ENCODE measurements around the gene ACTR3.

Gene ACTR3

DNA sequence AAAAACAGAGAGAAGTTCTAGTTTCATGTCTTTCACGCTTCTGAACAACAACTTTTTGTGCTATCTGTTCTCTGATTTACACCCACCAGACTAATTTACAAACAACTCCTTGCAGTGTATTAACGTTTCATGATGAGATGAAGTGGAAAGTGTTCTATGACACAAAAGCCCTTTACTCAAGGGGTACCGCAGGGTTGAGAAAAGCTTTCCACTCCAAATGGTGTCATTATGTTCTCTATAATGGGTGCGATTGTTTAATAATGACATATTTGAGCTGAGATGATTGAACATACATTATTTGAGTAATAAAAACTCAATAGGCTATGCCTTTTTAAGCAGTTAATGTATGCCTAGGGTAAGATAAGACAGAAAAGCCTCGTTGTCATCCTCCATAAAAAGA, 76.3 kb downstream of the ACTR3 start:
- no peak for DNase-seq (ENCODE audit: low read depth)

DNA sequence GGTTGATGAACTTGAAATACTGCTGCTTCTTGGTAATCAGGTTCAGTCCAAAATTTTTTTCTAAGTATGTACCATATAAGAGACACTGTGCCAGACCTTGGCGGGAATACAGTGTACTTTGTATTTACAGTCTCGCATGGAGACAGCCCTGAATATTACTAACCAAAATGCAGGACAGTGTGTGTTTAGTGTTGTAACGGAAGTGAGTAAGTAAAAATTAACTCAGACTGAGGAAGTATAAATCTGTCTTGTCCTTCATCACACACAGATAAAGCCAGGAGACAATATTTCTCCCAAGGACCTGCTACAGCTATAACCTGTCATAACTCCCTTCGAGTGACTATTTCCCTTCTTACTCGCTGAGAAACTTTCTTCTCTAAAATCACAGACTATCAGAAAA, 76.9 kb downstream of the ACTR3 start:
- DNase-seq (ENCODE audit: low read depth) = no peak

DNA sequence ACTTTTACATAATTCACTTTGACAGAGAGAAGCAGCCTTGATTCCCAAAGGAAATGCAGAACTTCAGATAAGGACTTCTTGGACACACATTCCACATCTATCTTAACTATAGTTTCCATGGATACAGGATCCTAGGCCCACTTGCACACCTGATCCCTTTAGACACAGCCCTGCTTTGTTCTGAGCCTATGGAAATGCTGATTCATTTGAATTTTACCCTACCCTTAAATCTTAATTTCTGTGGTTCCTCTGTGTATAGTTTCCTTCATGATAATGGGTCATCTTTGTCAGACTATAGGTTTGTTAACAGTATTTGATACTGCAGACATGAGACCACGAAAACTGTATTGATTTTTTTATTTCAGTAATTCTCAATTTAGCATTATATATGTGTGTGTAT, 77.4 kb downstream of the ACTR3 start:
- DNase-seq (ENCODE audit: low read depth) = no peak

DNA sequence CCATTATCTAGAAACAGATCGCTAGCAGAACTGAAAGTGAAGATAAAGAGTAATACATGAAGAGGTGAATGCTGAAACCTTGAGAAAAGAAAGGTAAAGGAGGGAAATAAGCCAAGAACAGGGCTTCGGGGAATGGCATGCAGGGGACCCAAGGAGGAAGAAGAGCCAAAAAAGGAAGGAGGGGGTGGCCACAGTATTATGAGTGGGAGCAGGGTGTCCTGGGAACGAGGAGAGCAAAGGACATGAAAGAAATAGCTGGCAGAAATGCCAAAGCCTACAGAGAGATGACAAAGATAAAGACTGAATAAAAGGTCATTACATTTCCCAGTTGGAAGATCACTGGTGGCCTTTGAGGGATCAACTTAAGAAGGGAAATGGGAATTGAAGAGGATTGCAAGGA, 82.9 kb downstream of the ACTR3 start:
- DNase-seq (ENCODE audit: low read depth) = no peak

DNA sequence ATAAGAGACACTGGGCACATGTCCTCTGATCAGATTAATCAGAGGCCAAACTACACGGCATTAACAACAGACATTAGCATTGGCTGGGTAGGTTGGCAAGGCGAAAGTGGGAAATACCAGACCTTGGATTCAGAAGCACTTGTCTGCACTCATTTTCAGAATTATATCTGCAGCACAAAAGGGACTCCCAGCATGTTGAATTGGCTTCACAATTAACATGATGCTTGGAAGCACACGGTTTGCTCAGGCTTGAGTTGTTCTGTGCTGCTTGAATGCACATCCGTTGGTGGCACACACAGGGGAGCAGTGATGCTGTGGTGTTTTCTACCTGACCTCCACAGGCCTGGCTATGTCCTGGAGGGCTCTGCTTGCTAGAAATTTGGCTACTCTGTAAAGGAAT, 83.9 kb downstream of the ACTR3 start:
- DNase-seq (ENCODE audit: low read depth) = no peak

DNA sequence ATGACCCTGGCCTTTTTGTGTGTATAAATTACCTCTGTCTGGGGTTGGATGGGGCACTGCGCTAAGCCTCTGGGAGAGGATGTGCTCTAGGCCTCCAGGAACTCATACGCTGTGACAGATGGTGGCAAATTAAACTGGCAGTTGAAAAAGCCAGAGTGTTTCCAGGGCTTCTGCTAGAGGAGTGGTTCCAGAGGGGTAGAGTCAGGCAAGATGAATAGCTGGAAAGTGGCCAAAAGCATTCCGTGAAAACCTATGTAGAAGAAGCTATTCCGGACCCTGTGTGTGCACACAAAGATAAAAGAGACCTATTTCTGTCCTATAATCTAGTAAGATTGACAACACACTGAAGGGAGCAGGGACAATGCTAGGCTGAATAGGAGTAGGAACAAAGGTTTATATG, 84.8 kb downstream of the ACTR3 start:
- DNase-seq (ENCODE audit: low read depth) = no peak

DNA sequence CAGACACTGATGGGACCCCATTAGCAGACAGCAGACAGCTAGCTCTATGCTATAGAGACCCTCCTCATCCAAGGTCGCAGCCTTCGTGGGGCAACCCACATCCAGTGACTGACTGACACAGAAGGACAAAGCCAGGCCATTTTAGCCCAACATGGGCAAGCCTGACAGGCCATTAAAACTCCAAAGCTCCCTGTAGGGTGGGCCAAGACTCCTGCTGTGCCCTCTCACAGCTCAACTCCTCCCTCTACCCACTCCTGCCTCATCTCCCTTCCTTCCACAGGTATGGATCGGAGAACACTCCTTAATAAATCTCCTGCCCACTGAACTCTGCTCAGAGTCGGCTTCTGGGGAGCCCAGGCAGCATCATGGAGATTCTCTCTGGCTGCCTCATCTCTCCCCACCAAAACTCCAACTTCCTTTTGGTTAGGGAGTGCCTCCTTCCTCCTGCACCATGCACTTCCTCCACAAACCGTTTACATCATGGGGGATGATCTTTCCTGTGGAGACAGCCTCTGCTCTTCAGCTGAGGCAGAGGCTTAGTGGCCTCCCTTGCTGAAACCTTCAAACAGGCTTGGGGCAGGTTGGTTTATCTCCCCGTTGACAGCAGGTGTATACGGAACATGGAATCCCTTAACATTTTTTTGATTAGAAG, 86.5 kb downstream of the ACTR3 start:
- DNase-seq (ENCODE audit: low read depth) = no peak

DNA sequence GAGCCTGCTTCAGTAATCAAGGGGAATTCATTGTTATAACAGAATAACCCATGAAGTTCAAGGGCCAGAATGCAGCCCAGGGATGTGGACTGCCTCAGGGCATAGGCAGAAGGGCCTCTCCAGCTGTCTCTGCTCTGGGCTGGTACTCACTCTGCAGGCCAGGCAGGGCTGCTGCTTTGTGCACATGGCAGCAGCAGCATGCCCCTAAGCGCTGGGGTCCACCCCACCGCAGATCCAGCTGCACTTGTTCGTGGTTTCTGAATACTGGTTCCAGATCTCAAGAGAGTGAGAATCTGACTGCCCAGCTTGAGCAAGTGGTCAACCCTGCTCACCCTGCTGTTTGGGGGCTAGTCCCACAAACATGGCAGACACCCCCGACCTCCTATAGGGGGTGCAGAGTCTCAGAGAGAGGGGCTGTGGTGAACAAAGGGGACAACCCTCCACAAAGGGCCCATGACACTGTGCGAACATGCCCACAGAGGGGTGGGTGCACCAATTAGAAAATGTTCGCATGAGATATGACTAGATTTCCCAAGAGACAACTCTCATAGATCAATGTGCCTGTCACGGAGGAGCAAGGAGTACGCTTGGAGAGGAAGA, 87.3 kb downstream of the ACTR3 start:
- DNase-seq (ENCODE audit: low read depth) = no peak

DNA sequence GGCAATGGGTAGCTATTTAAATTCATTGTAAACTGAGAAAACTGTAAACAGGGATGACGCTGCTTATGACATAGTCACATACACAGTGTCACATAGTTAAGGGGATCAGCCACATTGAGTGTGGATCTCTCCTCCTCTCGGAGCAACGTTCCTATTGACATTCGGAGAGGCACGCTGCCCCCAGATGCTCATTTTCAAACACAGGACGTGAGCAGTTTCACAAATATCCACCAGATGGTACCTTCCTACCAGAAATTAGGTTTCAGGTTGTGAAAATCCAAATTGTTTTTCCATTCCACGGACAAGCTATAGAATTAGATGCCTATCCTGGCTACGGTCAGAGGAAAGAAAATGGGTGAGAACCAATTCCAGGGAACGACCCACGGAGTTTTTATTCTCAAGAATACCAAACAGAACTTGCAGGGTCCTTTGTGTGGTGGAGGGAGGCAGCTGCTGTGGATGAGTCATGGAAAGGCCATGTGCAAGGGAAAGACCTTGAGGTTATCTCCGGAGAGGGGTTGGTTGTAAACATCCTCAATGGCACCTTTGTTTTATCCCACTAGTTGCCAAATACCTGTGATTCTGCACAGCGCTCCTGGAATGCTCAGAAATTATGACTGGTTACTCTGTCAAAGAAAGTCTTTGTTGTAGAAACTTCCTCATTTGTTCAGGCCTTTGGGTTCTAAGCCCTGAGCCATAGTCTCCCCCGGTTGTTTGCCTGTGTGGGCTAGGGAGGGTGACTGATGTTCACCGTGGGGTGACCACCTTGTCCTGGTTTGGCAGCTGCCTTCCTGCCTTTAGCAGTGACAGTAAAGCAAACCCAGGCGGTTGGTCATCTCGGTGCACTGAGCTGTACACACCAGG, 88.0 kb downstream of the ACTR3 start:
- no peak for DNase-seq (ENCODE audit: low read depth)

DNA sequence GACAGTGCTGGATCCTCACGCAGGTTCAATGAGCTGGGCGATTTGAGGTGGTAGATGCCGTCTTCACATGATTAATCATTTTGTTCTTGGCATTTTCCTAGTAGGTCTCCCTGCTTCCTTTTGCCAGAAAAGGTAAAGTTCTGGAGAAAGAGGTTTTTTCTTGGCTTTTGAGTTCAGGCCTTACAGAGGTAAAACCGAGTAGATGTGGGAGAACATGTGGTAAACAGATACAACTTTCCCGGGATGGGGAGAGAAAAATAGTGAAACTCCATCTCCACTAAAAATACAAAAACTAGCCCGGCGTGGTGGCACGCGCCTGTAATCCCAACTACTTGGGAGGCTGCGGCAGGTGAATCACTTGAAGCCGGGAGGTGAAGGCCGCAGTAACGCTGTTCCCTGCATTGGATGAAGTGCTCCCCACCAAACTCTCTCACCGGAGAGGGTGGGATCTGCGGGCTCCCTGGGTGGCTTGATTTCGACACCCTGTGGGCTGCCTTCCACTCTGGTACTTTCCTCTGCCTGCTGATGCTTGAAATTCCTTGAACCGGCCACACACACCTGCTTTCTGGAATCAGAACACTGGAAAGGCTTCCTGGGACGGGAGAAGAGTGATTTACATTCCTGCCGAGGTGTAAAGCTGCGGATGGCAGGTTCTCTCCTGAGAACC, 88.8 kb downstream of the ACTR3 start:
- DNase-seq (ENCODE audit: low read depth) = no peak

DNA sequence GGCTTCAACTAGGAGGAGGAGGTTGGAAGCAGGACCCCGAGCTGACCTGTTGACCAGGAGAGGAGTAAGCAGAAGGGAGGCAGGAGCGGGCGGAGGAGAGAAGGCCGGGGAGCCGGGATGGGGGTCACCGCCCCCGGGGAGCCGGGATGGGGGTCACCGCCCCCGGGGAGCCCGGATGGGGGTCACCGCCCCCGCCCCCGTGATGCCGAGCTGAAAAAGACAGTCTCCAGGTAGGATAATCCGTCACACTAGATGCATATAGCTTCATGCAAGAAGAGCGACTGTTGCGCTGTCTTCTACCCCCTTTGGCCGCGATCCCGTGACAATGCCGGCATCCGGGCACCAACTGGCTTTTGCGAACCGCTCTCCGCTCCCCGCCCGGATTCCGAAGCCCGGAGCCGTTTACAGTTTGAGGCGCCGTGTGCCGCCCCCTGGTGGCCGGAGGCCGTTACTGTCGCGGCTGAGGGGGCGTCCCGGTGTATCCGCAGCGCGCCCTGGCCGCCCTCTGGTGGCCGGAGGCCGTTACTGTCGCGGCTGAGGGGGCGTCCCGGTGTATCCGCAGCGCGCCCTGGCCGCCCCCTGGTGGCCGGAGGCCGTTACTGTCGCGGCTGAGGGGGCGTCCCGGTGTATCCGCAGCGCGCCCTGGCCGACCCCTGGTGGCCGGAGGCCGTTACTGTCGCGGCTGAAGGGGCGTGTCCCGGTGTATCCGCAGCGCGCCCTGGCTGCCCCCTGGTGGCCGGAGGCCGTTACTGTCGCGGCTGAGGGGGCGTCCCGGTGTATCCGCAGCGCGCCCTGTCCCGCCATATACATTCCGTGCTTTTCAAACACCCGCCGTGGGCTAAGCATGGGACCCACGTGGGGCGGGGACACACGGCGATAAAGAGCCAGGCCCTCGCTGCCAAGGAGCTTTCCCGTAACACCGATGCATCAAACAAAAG, 89.6 kb downstream of the ACTR3 start:
- DNase-seq (ENCODE audit: low read depth) = no peak

DNA sequence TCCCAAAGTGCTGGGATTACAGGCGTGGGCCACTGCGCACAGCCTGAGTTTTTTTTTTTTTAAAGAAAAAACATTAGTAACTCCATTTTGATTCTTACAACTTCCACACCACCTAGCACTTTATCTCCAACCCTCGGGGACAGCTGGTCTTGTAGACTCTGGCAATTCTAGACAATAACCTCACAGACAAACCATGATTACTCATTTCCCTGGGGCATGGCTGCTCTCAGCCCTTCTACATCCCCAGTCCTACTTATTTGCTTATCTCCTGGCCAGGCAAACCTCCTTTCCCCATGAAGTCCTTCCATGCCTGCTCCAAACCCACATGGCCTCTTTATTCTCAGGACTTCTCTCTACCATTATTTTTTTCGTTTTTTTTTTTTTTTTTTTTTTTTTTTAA, 91.1 kb downstream of the ACTR3 start:
- no peak for DNase-seq (ENCODE audit: low read depth)

DNA sequence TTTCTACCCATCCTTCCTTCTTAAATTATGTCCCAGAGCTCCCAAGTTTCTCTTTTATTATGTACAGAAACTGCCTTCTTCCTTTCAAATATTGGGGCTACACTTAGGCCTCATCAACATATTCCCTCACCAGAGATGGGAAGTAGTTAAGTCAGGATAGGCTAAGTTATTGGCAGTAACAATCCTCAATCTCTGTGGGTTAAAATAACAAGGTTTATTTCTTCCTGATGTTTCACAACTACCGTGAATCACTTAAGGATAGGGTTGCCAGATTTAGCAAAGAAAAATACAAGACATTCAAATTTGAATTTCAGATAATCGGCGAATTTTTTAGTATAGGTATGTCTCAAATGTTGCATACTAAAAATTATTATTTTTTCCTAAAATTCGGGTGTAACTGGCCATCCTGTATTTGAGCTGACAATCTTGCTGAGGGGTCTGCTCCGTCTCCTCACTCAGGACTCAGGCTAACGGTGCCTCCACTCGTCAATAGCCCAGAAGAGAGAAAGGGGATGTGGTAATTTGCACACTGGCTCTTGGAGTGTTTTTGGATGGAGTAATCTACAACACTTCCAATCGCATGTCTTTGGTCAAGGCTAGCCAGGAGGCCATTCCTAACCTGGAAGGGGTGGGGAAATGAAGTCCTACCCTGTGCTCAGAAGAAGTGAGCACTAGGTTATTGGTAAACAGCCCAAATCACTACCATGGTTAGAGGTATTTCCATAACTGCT, 91.7 kb downstream of the ACTR3 start:
- no peak for DNase-seq (ENCODE audit: low read depth)

DNA sequence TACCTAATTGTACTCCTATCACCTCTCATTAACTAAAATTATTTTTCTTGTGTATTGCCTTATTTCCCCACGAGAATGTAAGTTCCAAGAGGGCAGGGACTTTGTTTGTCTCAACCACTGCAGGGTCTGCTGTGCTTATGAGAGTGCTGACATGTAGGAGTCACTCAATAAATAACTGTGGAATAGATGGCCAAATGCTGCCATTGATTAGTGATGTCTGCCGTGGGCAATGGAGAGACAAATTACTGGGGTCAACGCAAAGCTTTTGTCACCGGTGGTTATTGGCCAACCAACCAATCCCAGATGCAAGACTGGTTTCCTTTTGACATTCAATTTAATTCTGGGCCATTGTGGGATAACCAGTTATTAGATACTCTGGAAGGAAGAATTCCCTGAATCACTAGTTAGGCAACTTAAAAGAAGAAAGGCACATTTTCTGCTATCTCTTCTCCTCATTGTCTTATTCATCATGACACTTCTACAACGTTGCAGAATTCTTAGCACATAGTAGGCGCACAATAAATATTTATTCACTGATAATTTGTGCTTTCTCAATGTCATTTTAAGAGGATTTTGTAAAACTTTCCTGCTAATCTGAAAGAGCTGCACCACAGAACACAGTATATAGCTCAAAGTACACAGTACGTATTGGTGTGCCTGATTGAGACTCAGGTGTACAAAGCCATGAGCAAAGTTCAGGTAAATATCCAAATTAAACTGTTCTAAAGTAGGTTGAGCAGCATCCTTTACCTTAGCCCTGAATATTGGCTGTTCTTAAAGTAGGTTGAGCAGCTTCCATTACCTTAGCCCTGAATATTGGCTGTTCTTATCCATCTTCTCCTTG, 95.9 kb downstream of the ACTR3 start:
- no peak for DNase-seq (ENCODE audit: low read depth)

DNA sequence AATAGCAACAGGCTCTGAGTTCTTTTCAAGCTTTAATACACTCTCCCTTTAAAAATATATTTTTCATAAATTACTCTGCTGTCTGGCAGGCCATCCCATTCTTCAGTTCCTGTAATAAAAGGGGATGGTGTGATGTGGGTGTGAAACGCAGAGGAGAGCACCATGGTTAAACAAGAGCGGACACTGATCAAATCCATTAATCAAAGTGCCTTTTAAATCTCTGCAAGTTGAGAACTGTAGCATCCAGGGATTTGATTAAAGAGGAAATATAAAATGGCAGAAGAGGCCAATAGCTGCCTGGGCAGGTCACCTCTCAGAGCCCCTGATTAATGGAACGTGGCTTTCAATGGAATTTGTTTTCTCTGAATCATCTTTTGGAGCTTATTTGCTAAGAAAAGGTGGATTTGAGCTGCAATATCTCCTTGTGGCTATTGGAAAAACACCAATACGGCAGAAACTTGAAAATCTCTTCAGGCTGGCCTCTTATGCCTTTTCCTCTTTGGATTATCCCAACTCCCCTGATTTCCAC, 96.9 kb downstream of the ACTR3 start:
- no peak for DNase-seq (ENCODE audit: low read depth)

DNA sequence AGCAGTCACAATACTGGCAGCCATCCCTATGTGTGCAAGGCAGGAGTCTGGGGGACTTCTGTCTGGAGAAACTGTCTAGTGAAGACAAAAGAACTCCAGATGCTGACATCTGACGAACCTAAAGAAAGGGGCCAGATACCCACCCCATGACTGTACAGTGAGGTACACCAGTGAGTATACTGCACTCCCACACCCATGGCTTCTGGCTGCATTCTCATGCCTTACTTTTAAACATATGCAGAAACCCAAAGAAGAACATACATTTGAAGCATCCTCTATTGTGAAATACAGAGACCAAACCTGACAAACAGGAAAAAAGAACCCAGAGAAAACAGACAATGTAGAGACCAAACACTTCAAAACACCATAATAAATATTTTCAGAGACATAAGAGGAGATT, 102.2 kb downstream of the ACTR3 start:
- DNase-seq (ENCODE audit: low read depth) = no peak

DNA sequence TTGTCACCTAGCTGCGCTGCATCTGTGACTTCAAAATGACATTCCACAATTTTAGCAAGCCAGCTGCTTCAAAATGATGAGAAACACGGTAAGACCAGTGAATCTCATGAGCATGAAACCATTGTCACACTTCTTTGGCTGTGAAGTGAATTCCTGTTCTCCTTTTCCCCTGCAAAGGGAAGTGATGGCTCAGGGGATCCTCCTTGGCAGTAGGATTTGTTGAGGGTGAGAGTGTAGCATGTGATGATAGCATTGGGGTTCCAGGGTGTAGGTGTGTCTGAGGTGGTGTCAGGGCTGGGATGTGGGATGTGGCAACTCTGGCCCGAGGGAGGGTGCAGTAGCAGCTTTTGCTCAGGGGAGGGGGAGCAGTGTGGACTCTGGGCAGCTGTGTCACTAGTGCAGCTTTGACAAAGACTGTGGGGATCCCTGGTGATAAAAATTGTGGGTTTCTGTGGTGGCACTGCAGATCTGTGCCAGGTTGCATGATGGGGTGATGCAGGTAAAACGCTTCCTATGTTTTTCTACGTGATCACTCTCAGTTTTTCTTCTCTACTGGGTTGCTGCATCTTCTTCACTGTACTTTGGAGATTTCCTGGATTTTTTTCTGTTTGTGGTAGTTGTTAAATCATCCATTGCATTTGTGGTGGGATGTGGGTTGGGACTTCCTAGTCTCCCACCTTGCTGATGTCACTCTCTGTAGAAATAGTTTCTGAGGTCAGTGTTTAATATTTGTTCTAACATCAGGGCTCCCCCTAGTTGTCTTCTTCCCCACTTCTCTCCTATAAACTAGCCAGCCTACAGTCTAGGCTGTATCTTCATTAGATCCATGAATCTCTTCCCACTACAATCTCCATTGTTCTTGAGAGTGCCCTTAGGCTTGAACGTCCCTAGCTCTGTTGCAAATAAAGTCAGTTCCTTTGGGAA, 107.0 kb downstream of the ACTR3 start:
- DNase-seq (ENCODE audit: low read depth) = no peak

DNA sequence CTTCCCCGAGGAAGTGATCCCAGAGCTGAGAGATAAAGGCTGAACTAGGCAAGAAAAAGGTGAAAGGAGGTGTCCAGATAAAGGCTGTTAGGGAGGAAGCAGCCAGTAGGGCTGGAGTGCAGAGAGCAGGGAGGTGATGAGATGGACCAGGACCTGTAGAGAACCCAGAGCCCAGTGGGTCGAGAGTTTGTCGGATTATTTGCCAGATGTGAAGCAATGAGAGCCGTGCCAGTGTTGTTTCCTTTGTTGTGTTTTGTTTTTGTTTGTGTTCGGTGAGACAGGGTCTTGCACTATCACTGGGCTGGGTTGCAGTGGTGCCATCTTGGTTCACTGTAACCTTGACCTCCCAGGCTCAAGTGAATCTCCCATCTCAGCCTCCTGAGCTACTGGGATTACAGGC, 111.3 kb downstream of the ACTR3 start:
- DNase-seq (ENCODE audit: low read depth) = no peak

DNA sequence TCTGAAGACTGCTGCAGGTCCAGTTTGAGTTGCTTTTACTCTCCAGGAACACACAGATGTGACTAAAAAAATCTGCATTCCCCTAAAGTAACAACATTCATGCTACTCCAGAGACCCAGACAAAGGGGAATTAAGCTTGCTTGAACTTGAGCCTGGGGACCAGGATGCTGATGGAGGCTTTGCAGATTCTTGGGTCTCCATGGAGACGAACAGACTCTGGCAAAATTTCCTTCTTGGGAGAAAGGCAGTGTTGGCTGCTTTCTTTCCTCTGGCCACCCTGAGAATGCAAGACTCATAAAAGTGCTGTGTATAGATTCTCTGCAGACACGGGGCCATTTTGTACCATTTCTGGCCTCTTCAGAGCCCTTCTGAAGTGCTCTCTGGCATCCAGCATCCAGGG, 112.0 kb downstream of the ACTR3 start:
- no peak for DNase-seq (ENCODE audit: low read depth)
